HT1080 (cell line): Measurements from ENCODE around the gene NEUROG1. TPM values are rescaled to one million over a fixed set of nuclear protein-coding genes. Genes with fewer than 3 reads are reported as not detected.

ENCODE experiments used
- DNase-seq: peaks from one replicate; pipeline ENCODE4 v3.0.0-alpha.2; 2015; ENCODE audit warnings: low read depth
- total RNA-seq: library from RNA; depleted of rRNA; stranded (reverse); fragments of >200 nt; shearing (Covaris generic); gene quantifications from 2 replicates; pipeline ENCODE4 v1.2.3, GENCODE V29; 2014

The NEUROG1 gene
- total RNA-seq, 1 experiment from 2014 or later: not detected

- no peak for DNase-seq
Measured at GRCh38 chr5:135565266-135565665, 29.5 kb upstream of the NEUROG1 start.

GRCh38 chr5:135564331-135564730, 28.6 kb upstream of the NEUROG1 start:
- DNase-seq: no peak

DNA sequence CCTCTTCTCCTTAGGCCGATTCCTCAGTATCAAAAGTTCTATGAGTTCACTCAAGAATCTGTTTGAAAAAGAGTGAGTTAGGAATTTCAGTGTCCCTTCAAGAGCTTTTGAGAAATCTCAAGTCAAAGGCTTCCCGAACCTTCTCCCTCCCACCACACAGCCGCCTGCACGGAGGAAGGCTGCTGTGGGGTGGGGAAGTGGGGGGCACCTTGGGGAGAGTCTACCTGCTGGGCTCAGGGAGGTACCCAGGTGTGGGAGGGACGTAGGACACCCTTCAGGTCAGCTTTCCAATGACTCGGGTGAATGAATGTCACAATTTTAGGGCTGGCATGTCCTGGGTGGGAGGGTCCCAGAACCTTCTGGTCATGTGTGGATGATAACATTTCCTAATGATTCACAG, 25.5 kb upstream of the NEUROG1 start:
- DNase-seq: no peak

DNA sequence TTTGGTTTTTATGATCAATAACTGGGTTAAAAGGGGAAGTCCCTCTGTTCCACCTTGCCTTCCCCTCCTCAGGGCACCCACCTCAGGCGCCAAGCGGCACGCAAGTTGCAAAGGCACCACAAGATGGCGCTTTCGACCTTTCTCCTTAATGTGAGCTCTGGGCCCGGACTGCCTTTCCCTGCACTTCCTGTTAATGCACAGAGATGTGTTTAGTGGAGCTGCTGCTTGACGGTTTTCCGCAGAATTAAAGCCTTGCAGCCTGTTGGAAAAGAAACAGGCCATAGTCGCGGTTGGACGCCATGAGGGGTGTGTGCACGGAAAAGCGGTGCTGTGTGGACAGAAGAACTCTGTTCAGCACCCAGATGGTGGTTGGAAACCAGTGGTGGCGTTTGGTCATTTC, 25.1 kb upstream of the NEUROG1 start:
- DNase-seq: peak; percentile 64

GRCh38 chr5:135559354-135559753, 23.6 kb upstream of the NEUROG1 start:
- DNase-seq: peak; percentile 42

DNA sequence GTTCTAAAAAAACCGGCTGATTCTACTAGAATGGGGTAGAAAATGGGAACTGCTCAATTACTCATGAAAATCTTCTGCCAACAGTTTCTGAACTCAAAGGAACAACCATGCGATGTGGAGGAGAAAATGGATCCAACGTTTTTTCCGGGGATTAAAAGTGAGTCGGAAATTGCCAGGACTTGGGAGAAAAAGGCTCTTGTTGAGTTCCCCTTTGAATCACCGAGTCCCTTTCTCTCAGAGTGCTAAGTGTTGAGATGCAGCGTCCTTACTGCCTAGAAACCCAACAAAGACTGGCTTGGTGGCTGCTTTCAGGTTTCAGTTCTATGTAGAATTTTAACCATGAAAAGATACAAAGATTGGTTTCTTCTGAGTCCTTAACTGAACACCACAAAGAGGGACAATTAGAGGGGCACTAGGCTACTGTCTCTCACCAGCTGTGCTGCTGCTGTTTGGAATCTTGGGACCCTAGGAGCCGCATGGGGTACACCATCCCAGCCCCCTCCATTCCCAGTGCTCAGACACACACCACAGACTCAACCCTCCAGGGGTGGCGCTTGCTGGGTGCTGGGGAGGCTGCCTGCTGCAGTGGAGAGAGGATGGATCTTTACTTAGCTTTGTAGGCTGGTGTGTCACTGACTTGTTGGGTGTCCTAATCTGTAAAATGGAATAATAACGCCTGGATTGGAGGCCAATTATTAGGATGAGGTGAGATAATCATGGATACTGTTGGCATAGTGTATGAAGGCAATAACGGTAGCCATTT, 21.5 kb upstream of the NEUROG1 start:
- DNase-seq: no peak

GRCh38 chr5:135556620-135557019, 20.9 kb upstream of the NEUROG1 start:
- DNase-seq: no peak

DNA sequence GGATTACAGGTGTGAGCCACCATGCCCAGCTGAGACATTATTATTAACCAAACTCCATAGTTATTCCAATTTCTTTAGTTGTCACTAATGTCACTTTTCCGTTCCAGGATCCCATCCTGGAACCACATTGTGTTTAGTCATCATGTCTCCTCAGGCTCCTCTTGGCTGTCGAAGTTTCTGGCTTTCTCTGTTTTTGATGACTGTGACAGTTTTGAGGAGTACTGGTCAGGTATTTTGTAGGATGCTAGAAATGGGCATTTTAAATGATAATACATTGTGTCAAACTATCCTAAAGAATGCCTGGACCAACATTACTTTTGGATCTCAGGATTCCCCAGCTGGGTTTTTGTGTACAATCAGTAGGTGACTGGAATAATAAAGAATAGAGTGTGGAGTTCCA, 19.8 kb upstream of the NEUROG1 start:
- no peak for DNase-seq

- DNase-seq: peak; percentile 34
Measured at GRCh38 chr5:135553688-135554462, 18.1 kb upstream of the NEUROG1 start.

- peak; percentile 60 for DNase-seq
Measured at GRCh38 chr5:135551593-135552447, 16.1 kb upstream of the NEUROG1 start.

GRCh38 chr5:135549413-135549812, 13.6 kb upstream of the NEUROG1 start:
- no peak for DNase-seq

DNA sequence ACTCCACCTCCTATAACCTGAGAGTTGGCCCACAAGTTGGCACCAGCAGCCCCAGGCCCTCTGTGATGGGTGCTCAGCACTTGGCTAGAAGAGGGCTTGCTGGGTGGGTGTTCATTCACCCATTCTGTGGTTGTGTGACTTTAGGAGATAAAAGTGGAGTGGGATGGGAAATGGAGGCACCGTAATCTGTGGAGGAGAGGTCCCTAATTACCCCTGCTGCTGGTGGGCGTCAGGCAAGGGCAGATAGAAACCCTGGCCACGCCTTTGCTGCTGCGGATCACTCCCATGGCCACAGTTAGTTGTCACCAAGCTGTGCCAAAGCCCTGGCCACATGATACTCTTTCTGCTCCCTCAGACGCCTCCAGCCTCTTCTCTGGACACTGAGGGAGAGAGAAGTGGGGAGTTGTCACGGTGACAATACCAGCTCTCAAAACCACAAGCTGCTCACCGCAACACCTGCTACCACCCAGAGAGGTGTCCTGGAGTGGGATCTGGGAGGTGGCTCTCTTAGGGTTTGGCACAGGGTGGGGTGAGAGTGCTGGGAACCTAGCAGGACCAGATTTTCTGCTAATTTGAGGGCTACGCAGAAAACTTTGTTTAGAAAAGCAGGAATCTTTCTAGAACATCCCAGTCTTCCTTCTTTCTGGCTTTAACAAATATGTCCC, 12.0 kb upstream of the NEUROG1 start:
- DNase-seq: no peak

- no peak for DNase-seq
Measured at GRCh38 chr5:135546912-135547311, 11.1 kb upstream of the NEUROG1 start.

GRCh38 chr5:135546101-135546500, 10.3 kb upstream of the NEUROG1 start:
- no peak for DNase-seq

DNA sequence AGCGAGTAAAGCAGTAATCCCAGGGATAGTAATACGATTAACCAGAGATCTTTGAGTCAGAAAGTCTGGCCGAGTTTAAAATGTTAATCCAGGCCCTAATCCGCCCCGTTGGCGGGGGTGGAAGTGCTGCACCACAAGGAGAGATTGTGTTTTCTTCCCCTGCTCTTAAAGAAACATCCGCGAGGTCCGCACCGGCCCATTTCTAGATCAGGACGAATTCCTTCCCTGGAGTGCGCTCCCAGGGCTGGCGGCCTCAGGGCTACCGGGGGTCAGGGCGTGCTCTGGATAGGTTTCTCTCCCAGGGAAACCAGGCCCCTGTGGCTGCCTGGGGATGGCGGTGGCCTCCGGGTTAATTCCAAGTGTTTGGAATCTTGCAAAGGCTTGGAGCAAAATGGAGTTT, 9.3 kb upstream of the NEUROG1 start:
- no peak for DNase-seq

DNA sequence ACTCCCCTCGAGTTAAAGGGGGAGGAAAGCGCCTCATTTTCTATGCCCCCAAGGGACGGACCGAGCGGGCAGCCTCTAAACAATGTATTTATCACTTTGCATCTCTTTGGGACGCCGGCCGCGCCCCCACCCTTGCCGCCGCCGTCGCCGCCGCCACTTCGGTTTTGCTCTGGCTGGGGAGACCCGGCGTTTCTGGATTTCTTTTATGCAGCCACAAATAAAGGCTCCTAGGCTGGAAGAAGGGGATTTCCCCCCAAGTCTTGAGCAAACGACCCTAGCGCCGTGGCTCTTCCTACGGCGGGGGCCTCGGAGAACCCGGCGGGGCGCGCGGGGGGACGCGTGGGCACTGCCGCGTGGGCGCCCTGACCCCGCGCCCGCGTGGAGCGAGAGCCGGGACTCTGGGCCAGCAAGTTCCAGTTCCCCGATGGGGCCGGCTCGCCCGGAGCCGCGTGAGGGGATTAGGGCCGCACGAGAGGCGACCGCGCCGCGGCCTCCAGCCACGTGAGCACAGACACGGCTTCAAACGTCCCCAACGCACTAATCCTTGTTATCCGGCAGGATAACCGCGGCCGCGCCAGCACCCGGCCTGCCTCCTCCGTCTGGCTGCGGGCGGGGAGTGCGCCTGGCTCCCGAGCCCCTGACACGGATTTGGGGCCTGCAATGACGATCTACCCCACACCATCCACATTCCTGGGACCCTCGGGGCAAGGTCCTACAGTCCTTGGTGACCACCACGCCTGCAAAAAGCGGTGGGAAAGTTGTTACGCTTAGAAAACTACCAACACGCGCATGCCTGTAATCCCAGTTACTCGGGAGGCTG, 7.9 kb upstream of the NEUROG1 start:
- no peak for DNase-seq

- no peak for DNase-seq
Measured at GRCh38 chr5:135543001-135543484, 7.3 kb upstream of the NEUROG1 start.

- no peak for DNase-seq
Measured at GRCh38 chr5:135541807-135542502, 6.2 kb upstream of the NEUROG1 start.

- DNase-seq: no peak
Measured at GRCh38 chr5:135539430-135540005, 3.8 kb upstream of the NEUROG1 start.
